ENCODE data around the gene SPHK1. TPM values are rescaled to one million over a fixed set of nuclear protein-coding genes. Genes with fewer than 3 reads are reported as not detected.

The SPHK1 gene
- total RNA-seq, 1 donor from 2014 or later, result 120 TPM

Other genes with a start within 250 kb of the SPHK1 start
- gene FOXJ1, start 243.4 kb upstream of the SPHK1 start, total RNA-seq, result not detected
- 2.4 TPM for gene RNF157, start 144.1 kb upstream of the SPHK1 start, total RNA-seq
- 15.9 TPM for gene UBALD2, start 119.3 kb upstream of the SPHK1 start, total RNA-seq
- gene QRICH2, start 76.3 kb upstream of the SPHK1 start, total RNA-seq, result 10.6 TPM
- gene PRPSAP1, start 30.7 kb upstream of the SPHK1 start, total RNA-seq, result 16.1 TPM
- 19.6 TPM for gene UBE2O, start 68.5 kb downstream of the SPHK1 start, total RNA-seq
- gene AANAT, start 83.0 kb downstream of the SPHK1 start, total RNA-seq, result not detected
- gene RHBDF2, start 116.8 kb downstream of the SPHK1 start, total RNA-seq, result 12.7 TPM
- gene CYGB, start 153.1 kb downstream of the SPHK1 start, total RNA-seq, result 60.7 TPM
- gene PRCD, start 155.4 kb downstream of the SPHK1 start, total RNA-seq, result 0.43 TPM
- 15.8 TPM for gene ST6GALNAC2, start 201.3 kb downstream of the SPHK1 start, total RNA-seq

Measured in ascending aorta (tissue), 1 donor.